ENCODE data around the gene KMT2C. TPM values are rescaled to one million over a fixed set of nuclear protein-coding genes. Genes with fewer than 3 reads are reported as not detected.

The KMT2C gene
- total RNA-seq, 1 experiment from 2014 or later = 45.4 TPM

GRCh38 chr7:152107945-152108344 is 327.9 kb downstream of the KMT2C start:
- no peak overlapping the region for H3K4me3 Mint-ChIP-seq
- TF ChIP-seq ZNF671 (CRISPR knock-in tag; IDR thresholded peaks at IDR 0.05) (no peak), GABPB1 (CRISPR knock-in tag; IDR thresholded peaks at IDR 0.05) (no peak), TCF7 (CRISPR knock-in tag; IDR thresholded peaks at IDR 0.05; ENCODE audit: low read depth) (no peak), MXD4 (CRISPR knock-in tag; IDR thresholded peaks at IDR 0.05; ENCODE audit: borderline replicate concordance) (no peak), ZNF138 (CRISPR knock-in tag; conservative IDR thresholded peaks at IDR 0.05) (no peak), ZNF263 (CRISPR knock-in tag; IDR thresholded peaks at IDR 0.05; ENCODE audit: low read depth) (no peak), CTCF (IDR thresholded peaks at IDR 0.05) (no peak), OVOL2 (CRISPR knock-in tag; IDR thresholded peaks at IDR 0.05; ENCODE audit: borderline replicate concordance) (no peak), MYBL2 (CRISPR knock-in tag; IDR thresholded peaks at IDR 0.05) (no peak), PRRX2 (CRISPR knock-in tag; IDR thresholded peaks at IDR 0.05) (no peak), ATF6 (CRISPR knock-in tag; IDR thresholded peaks at IDR 0.05) (no peak), IRF2 (CRISPR knock-in tag; IDR thresholded peaks at IDR 0.05; ENCODE audit: borderline replicate concordance, low read depth) (no peak), JUN (CRISPR knock-in tag; IDR thresholded peaks at IDR 0.05) (no peak)
- H3K4me1 Mint-ChIP-seq = no peaks in the 10 kb centered on the region
- ATAC-seq (no peak), DNase-seq (ENCODE audit: low spot score) (no peak)
- H3K27me3 Mint-ChIP-seq (ENCODE audit: low read depth) = no peaks in the 10 kb centered on the region
- H3K9me3 Mint-ChIP-seq = no peaks in the 10 kb centered on the region
- no peak overlapping the region for H3K27ac Mint-ChIP-seq
- CTCF ChIA-PET = interaction anchor here (2.2 kb wide), 1 partner anchor 31 kb away, joined by 6 read pairs; no protein-coding TSS in a partner anchor
- peaks cover 16% of the 10 kb centered on the region for H3K36me3 Mint-ChIP-seq
- POLR2A ChIA-PET = no interaction called here

- H3K4me1 Mint-ChIP-seq = no peaks in the 10 kb centered on the region
- no peaks in the 10 kb centered on the region for H3K9me3 Mint-ChIP-seq
- TF ChIP-seq ZNF532 (CRISPR knock-in tag; IDR thresholded peaks at IDR 0.05; ENCODE audit: borderline replicate concordance) = no peak
- TF ChIP-seq GTF2I (CRISPR knock-in tag; conservative IDR thresholded peaks at IDR 0.05) = no peak
- TF ChIP-seq OVOL2 (CRISPR knock-in tag; IDR thresholded peaks at IDR 0.05; ENCODE audit: borderline replicate concordance) = no peak
- no peak for TF ChIP-seq SMAD3 (CRISPR knock-in tag; IDR thresholded peaks at IDR 0.05; ENCODE audit: borderline replicate concordance)
- TF ChIP-seq CTCF (IDR thresholded peaks at IDR 0.05) = no peak
- TF ChIP-seq FOXJ3 (CRISPR knock-in tag; IDR thresholded peaks at IDR 0.05; ENCODE audit: borderline replicate concordance) = no peak
- TF ChIP-seq CBFB (CRISPR knock-in tag; IDR thresholded peaks at IDR 0.05; ENCODE audit: low read depth) = no peak
- TF ChIP-seq ZNF263 (CRISPR knock-in tag; IDR thresholded peaks at IDR 0.05; ENCODE audit: low read depth) = no peak
- no peak for TF ChIP-seq ZNF219 (CRISPR knock-in tag; IDR thresholded peaks at IDR 0.05; ENCODE audit: borderline replicate concordance)
- TF ChIP-seq ZBTB21 (CRISPR knock-in tag; IDR thresholded peaks at IDR 0.05; ENCODE audit: borderline replicate concordance) = no peak
- TF ChIP-seq ZNF425 (CRISPR knock-in tag; conservative IDR thresholded peaks at IDR 0.05) = no peak
- no peak for DNase-seq (ENCODE audit: low spot score)
- POLR2A ChIA-PET = no interaction called here
- no peak overlapping the region for H3K4me3 Mint-ChIP-seq
- H3K27ac Mint-ChIP-seq = no peak overlapping the region
- H3K27me3 Mint-ChIP-seq (ENCODE audit: low read depth) = no peaks in the 10 kb centered on the region
- peaks cover 16% of the 10 kb centered on the region for H3K36me3 Mint-ChIP-seq
- no peak for ATAC-seq
- CTCF ChIA-PET = interaction anchor here (2.2 kb wide), 1 partner anchor 30 kb away, joined by 6 read pairs; no protein-coding TSS in a partner anchor
Measured at GRCh38 chr7:152106990-152107389, 328.8 kb downstream of the KMT2C start.
